ENCODE results near the gene CLIP4. TPM values are rescaled to one million over a fixed set of nuclear protein-coding genes. Genes with fewer than 3 reads are reported as not detected.
"Not testable (repeated sequence)": the region's sequence is repeated elsewhere in the genome, so short reads cannot be mapped to it uniquely, and the experiment has no call there.

The CLIP4 gene
- total RNA-seq, 1 donor from 2014 or later = 102 TPM

DNA sequence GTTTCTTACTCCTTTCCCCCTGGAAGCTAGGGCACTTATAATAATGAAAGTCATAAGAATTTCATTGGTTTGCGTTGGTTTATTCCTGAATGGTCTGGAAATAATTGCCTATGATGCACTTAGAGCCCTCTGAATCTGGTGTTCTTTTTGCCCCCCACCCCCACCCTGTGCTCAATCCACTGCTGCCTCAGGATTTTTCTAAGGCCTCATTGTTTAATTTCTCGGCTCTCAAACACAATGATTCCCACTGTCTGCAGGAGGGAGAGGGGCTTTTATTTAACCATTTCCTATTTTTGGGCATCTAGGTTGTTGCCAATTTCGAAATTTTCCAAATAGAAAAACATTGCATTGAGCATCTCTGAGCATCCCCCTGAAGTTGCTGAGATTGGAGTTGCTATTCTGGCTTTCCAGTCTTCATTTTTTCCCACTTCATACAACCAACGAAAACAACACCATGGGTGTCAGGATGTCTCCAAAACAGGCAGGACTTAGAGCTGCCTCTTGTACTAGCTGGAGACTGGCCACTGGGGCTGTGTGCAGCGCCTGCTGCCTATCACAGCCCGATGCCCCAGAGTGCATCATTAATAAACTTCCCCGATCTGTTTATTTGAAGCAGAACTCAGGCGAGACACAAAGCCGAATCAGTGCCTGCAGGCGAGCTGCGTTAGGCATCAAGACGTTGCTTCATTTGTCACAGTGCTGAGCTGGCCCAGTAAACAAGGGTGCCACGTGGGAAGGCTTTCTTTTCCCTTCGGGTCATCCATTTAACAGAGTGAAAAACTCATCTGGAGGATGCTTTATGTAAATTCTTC, 39.1 kb upstream of the CLIP4 start:
- TF ChIP-seq, protein P1, sequence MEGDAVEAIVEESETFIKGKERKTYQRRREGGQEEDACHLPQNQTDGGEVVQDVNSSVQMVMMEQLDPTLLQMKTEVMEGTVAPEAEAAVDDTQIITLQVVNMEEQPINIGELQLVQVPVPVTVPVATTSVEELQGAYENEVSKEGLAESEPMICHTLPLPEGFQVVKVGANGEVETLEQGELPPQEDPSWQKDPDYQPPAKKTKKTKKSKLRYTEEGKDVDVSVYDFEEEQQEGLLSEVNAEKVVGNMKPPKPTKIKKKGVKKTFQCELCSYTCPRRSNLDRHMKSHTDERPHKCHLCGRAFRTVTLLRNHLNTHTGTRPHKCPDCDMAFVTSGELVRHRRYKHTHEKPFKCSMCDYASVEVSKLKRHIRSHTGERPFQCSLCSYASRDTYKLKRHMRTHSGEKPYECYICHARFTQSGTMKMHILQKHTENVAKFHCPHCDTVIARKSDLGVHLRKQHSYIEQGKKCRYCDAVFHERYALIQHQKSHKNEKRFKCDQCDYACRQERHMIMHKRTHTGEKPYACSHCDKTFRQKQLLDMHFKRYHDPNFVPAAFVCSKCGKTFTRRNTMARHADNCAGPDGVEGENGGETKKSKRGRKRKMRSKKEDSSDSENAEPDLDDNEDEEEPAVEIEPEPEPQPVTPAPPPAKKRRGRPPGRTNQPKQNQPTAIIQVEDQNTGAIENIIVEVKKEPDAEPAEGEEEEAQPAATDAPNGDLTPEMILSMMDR (IDR thresholded peaks at IDR 0.05; ENCODE audit: insufficient read depth, low read length, severe bottlenecking) = no peak
- no peak overlapping the region for H3K4me3 ChIP-seq (ENCODE audit: low read depth, low read length)
- DNase-seq (ENCODE audit: low read depth) (peak; percentile 12), FAIRE-seq (no peak)
- H3K36me3 ChIP-seq (ENCODE audit: control insufficient read depth, insufficient read depth, low read length) = no peaks in the 10 kb centered on the region
- no peaks in the 10 kb centered on the region for H3K27me3 ChIP-seq (ENCODE audit: control insufficient read depth, insufficient read depth, low read length)

DNA sequence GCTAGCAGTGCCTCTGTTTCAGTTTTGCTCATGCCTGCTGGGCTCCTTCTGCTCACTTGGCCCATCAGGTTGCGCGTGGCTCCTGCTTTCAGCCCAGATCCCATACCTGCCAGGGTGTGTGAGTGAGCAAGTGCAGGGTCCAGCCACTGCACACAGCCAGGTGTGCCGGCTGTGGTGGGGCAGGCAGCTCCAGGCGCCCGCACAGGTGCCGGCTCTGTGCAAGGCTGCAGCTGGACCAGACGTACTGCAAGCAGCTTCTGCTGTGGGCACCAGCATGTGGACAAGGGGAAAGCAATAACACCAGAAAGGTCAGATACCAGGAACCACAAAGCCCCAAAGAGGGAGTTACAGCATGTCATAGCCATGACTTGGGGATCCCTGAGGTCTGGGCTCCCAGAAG, 35.3 kb upstream of the CLIP4 start:
- TF ChIP-seq, protein P1 (IDR thresholded peaks at IDR 0.05; ENCODE audit: insufficient read depth, low read length, severe bottlenecking) = no peak
- no peak for FAIRE-seq
- no peak overlapping the region for H3K4me3 ChIP-seq (ENCODE audit: low read depth, low read length)
- H3K36me3 ChIP-seq (ENCODE audit: control insufficient read depth, insufficient read depth, low read length) = no peaks in the 10 kb centered on the region
- DNase-seq (ENCODE audit: low read depth) = no peak
- H3K27me3 ChIP-seq (ENCODE audit: control insufficient read depth, insufficient read depth, low read length) = no peaks in the 10 kb centered on the region

DNA sequence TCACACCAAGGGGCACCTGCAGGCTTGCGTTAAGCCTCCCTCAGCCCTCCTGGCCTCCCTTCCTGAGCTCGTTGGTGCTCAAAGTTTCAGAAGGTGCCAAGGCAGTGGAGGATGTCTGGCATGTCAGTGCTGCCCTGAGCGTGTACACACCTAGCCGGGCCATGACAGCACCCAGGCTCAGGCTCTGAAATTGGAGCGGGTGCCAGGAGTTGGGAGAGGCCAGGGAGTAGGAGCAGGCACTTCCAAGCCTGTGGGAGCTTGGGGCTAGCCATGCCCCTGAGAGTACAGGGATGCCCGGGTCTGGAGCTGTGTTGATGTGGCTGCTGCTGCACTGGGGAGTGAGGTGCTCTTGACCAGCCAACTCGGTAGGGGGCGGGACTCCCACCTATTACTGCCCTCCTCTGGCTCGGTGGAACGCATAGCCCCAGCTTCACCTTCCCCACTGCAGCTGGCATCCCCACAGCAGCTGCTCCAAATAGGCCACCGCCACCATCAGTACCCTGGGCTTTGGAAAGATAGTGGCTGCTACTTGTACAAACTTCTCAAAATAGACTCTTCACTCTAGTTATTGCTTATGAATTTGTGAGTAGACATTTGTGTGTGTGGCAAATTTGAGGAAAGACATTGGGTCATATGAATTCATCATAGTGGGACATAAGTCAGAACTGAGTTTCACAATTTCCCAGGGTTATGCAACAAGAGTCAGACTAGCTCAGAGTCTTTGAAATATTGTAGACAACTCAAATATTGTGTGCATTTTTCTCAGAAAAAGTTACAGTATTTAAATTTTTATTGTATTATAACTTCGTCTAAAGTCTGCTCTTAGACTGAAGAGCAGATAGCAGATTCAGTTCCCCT, 34.1 kb upstream of the CLIP4 start:
- Histone ChIP-seq H3K4me3 (ENCODE audit: low read depth, low read length) (no peak overlapping the region), H3K27me3 (ENCODE audit: control insufficient read depth, insufficient read depth, low read length) (no peaks in the 10 kb centered on the region), H3K36me3 (ENCODE audit: control insufficient read depth, insufficient read depth, low read length) (no peaks in the 10 kb centered on the region)
- DNase-seq (ENCODE audit: low read depth) (peak; percentile 64), FAIRE-seq (no peak)
- TF ChIP-seq, protein P1 (IDR thresholded peaks at IDR 0.05; ENCODE audit: insufficient read depth, low read length, severe bottlenecking) = no peak

DNA sequence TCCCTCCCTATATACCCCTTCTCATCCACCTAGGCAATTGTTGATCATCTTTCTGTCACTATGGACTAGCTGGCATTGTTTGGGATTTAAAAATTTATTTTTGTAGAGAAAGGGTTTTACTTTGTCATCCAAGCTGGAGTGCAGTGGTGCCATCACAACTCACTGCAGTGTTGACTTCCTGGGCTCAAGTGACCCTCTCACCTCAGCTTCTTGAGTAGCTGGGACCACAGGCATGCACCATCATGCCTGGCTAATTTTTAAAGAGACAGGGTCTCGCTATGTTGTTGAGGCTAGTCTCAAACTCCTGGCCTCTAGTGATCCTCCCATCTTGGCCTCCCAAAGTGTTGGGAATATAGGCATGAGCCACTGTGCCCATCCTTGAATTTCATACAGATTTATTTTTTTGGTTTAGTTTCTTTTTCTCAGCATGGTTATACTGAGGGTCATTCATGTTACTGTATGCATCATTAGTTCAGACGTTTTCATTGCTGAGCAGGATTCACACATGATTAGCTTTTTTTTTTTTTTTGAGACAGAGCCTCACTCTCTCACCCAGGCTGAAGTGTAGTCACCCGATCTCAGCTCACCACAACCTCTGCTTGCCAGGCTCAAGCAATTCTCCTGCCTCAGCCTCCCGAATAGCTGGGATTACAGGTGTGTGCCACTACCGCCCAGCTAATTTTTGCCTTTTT, 32.3 kb upstream of the CLIP4 start:
- Histone ChIP-seq H3K36me3 (ENCODE audit: control insufficient read depth, insufficient read depth, low read length) (no peaks in the 10 kb centered on the region), H3K4me3 (ENCODE audit: low read depth, low read length) (no peak overlapping the region), H3K27me3 (ENCODE audit: control insufficient read depth, insufficient read depth, low read length) (no peaks in the 10 kb centered on the region)
- TF ChIP-seq, protein P1 (IDR thresholded peaks at IDR 0.05; ENCODE audit: insufficient read depth, low read length, severe bottlenecking) = no peak
- DNase-seq (ENCODE audit: low read depth) (no peak), FAIRE-seq (no peak)

DNA sequence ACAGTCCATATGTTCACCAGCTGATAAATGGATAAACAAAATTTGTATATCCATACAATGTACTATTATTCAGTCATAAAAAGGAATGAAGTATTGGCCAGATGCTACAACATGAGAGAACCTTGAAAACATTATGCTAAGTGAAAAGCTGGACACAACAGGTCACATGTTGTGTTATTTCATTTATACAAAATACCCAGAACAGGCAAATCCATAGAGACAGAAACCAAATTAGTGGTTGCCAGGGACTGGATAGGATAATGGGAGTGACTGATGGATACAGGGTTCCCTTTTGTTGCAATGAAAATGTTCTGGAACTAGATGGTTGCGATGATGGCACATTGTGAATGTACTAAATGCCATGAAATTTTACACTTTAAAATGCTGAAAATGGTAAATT, 30.7 kb upstream of the CLIP4 start:
- no peak for FAIRE-seq
- TF ChIP-seq, protein P1 (IDR thresholded peaks at IDR 0.05; ENCODE audit: insufficient read depth, low read length, severe bottlenecking) = no peak

DNA sequence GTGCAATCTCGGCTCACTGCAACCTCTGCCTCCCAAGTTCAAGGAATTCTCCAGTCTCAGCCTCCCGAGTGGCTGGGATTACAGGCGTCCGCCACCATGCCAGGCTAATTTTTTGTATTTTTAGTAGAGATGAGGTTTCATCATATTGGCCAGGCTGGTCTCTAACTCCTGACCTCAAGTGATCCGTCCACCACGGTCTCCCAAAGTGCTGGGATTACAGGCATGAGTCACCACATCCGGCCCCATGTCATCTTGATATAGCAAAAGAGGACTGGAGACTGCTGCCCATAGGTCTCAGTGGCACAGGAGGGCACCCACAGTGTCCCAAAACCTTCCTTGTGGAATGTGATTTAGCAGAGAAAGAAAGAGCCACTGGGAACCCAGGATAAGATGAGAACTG, 24.9 kb upstream of the CLIP4 start:
- not testable (repeated sequence) for DNase-seq (ENCODE audit: low read depth); H3K4me3 ChIP-seq (ENCODE audit: low read depth, low read length); FAIRE-seq; H3K27me3 ChIP-seq (ENCODE audit: control insufficient read depth, insufficient read depth, low read length); H3K36me3 ChIP-seq (ENCODE audit: control insufficient read depth, insufficient read depth, low read length)

More for the DNA sequence above, 30.7 kb upstream of the CLIP4 start:
- no peak overlapping the region for H3K4me3 ChIP-seq (ENCODE audit: low read depth, low read length)
- H3K27me3 ChIP-seq (ENCODE audit: control insufficient read depth, insufficient read depth, low read length) = no peaks in the 10 kb centered on the region
- DNase-seq (ENCODE audit: low read depth) = no peak
- no peaks in the 10 kb centered on the region for H3K36me3 ChIP-seq (ENCODE audit: control insufficient read depth, insufficient read depth, low read length)
